Brain microvascular endothelial cell (primary cell): ENCODE results near the gene TENT4B.

Experiments used
- DNase-seq: peaks from one replicate; pipeline ENCODE4 v3.0.0-alpha.2; 2020
- H3K27ac ChIP-seq: fragments of 250-450 bp; sonication (Bioruptor Pico); 2 replicates; pipeline ENCODE4 v1.5.1; 2020; ENCODE audit warnings: mild to moderate bottlenecking, moderate library complexity
- H3K27me3 ChIP-seq: fragments of 250-450 bp; sonication (Bioruptor Pico); replicated peaks from 2 replicates; pipeline ENCODE4 v1.5.1; 2020; ENCODE audit warnings: mild to moderate bottlenecking
- H3K36me3 ChIP-seq: fragments of 250-450 bp; sonication (Bioruptor Pico); replicated peaks from 2 replicates; pipeline ENCODE4 v1.5.1; 2020; ENCODE audit warnings: mild to moderate bottlenecking
- H3K4me3 ChIP-seq: 2 replicates; pipeline ENCODE4 v1.5.1; 2011; ENCODE audit warnings: low read depth, mild to moderate bottlenecking, control low read depth, low read length, moderate library complexity
- CTCF ChIP-seq: IDR thresholded peaks from 2 replicates; pipeline ENCODE4 v1.5.1; 2011; ENCODE audit warnings: low read depth, mild to moderate bottlenecking, moderate library complexity, low read length, control low read depth, inconsistent platforms; ENCODE audit errors: missing control alignments
- in situ Hi-C: cut with HindIII; loops from 2 replicates; pipeline ENCODE4 v1.10.0; 2017; ENCODE audit warnings: low sequenced_read_pairs, low pct_ligation_motif_present

TENT4B gene

GRCh38 chr16:50247906-50248608, 95.0 kb downstream of the TENT4B start:
- in situ Hi-C loops = no loop called here
- Histone ChIP-seq H3K4me3 (no peak overlapping the region), H3K27ac (no peak overlapping the region), H3K36me3 (no peaks in the 10 kb centered on the region), H3K27me3 (no peaks in the 10 kb centered on the region)
- TF ChIP-seq CTCF = no peak
- no peak for DNase-seq

- no peak overlapping the region for H3K27ac ChIP-seq
- H3K36me3 ChIP-seq = no peaks in the 10 kb centered on the region
- no peak overlapping the region for H3K4me3 ChIP-seq
- H3K27me3 ChIP-seq = no peaks in the 10 kb centered on the region
- in situ Hi-C loops = no loop called here
- no peak for DNase-seq
- TF ChIP-seq CTCF = no peak
These were observed 95.7 kb downstream of the TENT4B start for GRCh38 chr16:50248845-50249244.

GRCh38 chr16:50251375-50252081, 98.4 kb downstream of the TENT4B start:
- Histone ChIP-seq H3K4me3 (no peak overlapping the region), H3K36me3 (no peaks in the 10 kb centered on the region), H3K27me3 (no peaks in the 10 kb centered on the region), H3K27ac (peak overlapping the region; percentile 46)
- TF ChIP-seq CTCF = no peak
- in situ Hi-C loops = no loop called here
- peak; percentile 92 for DNase-seq

- H3K4me3 ChIP-seq = no peak overlapping the region
- in situ Hi-C loops = no loop called here
- H3K27ac ChIP-seq = no peak overlapping the region
- TF ChIP-seq CTCF = no peak
- H3K27me3 ChIP-seq = no peaks in the 10 kb centered on the region
- DNase-seq = no peak
- H3K36me3 ChIP-seq = no peaks in the 10 kb centered on the region
These were observed 99.0 kb downstream of the TENT4B start for GRCh38 chr16:50252082-50252611.

GRCh38 chr16:50252874-50253513, 99.9 kb downstream of the TENT4B start:
- in situ Hi-C loops = no loop called here

More at GRCh38 chr16:50252874-50253513, 99.9 kb downstream of the TENT4B start:
- no peak overlapping the region for H3K27ac ChIP-seq
- no peaks in the 10 kb centered on the region for H3K27me3 ChIP-seq
- no peaks in the 10 kb centered on the region for H3K36me3 ChIP-seq
- DNase-seq = no peak
- TF ChIP-seq CTCF = no peak
- H3K4me3 ChIP-seq = no peak overlapping the region
